Right atrium auricular region (tissue), 2 donors: ENCODE data around the gene FRMD4A. TPM values are rescaled to one million over a fixed set of nuclear protein-coding genes. Genes with fewer than 3 reads are reported as not detected.

ENCODE experiments used
- DNase-seq: peaks from one replicate; pipeline ENCODE4 v3.0.0-alpha.2; 2019; ENCODE audit warnings: low spot score
- H3K27ac ChIP-seq, 2 donors: fragments of 200-600 bp; sonication (generic); 1 replicate in 1 of 2; 2 replicates in 1 of 2; pipeline ENCODE4 v1.5.1; 2016 to 2019
- H3K27me3 ChIP-seq, 2 donors: fragments of 200-600 bp; sonication (generic); one replicate each; pipeline versions ENCODE4 v1.5.1 to v1.6.0; 2017 to 2019
- H3K36me3 ChIP-seq: fragments of 200-600 bp; sonication (generic); one replicate; pipeline ENCODE4 v1.5.1; 2016
- H3K4me1 ChIP-seq, 2 donors: fragments of 200-600 bp; sonication (generic); one replicate each; pipeline versions ENCODE4 v1.5.1 to v1.6.0; 2017 to 2019
- H3K4me3 ChIP-seq, 2 donors: fragments of 200-600 bp; sonication (generic); 1 replicate in 1 of 2; 2 replicates in 1 of 2; pipeline ENCODE4 v1.5.1; 2017 to 2019; ENCODE audit warnings: mild to moderate bottlenecking in 1 of 2, moderate library complexity in 1 of 2
- H3K9me3 ChIP-seq, 2 donors: fragments of 200-600 bp; sonication (generic); one replicate each; pipeline ENCODE4 v1.5.1; 2019
- CTCF ChIP-seq, 2 donors: fragments of 200-600 bp; sonication (generic); IDR thresholded peaks; one replicate each; pipeline ENCODE4 v1.5.1; 2019; ENCODE audit warnings: antibody characterized with exemption in 2 of 2
- total RNA-seq, 2 donors: library from RNA; depleted of rRNA; stranded (reverse); fragments of >200 nt; gene quantifications; one replicate each; pipeline ENCODE4 v1.1.0, GENCODE V29; 2016

FRMD4A gene
- total RNA-seq, 2 donors from 2014 or later = 15.9 to 22.9 TPM

- peak; percentile 65 for DNase-seq
- H3K9me3 ChIP-seq = no peaks in the 10 kb centered on the region
- H3K27ac ChIP-seq = no peak overlapping the region
- peaks cover 0 to 50% of the 10 kb centered on the region in 2 donors for H3K4me1 ChIP-seq
- H3K4me3 ChIP-seq = no peak overlapping the region
- H3K27me3 ChIP-seq = no peaks in the 10 kb centered on the region
- TF ChIP-seq CTCF (IDR thresholded peaks at IDR 0.05) = no peak
- peaks cover 6% of the 10 kb centered on the region for H3K36me3 ChIP-seq
These were observed 538.7 kb downstream of the FRMD4A start for GRCh38 chr10:13792006-13792405.

GRCh38 chr10:13791483-13791882, 539.2 kb downstream of the FRMD4A start:
- peaks cover 0 to 52% of the 10 kb centered on the region in 2 donors for H3K4me1 ChIP-seq

GRCh38 chr10:13790196-13790595, 540.5 kb downstream of the FRMD4A start:
- Histone ChIP-seq H3K27ac (peak overlapping the region in 1 of 2 donors; percentile 75), H3K4me1 (peaks cover 0 to 52% of the 10 kb centered on the region in 2 donors), H3K9me3 (no peaks in the 10 kb centered on the region), H3K36me3 (peaks cover 6% of the 10 kb centered on the region), H3K27me3 (no peaks in the 10 kb centered on the region), H3K4me3 (no peak overlapping the region)
- TF ChIP-seq CTCF (IDR thresholded peaks at IDR 0.05) = no peak
- no peak for DNase-seq

More at GRCh38 chr10:13791483-13791882, 539.2 kb downstream of the FRMD4A start:
- no peaks in the 10 kb centered on the region for H3K27me3 ChIP-seq
- no peak for TF ChIP-seq CTCF (IDR thresholded peaks at IDR 0.05)
- H3K4me3 ChIP-seq = no peak overlapping the region
- H3K9me3 ChIP-seq = no peaks in the 10 kb centered on the region
- no peak for DNase-seq
- H3K36me3 ChIP-seq = peaks cover 6% of the 10 kb centered on the region
- no peak overlapping the region for H3K27ac ChIP-seq

GRCh38 chr10:13789448-13789829, 541.3 kb downstream of the FRMD4A start:
- no peak for TF ChIP-seq CTCF (IDR thresholded peaks at IDR 0.05)
- DNase-seq = no peak
- Histone ChIP-seq H3K27ac (peak overlapping the region; percentile 70 to 75), H3K36me3 (peaks cover 2% of the 10 kb centered on the region), H3K27me3 (no peaks in the 10 kb centered on the region), H3K4me1 (peaks cover 0 to 52% of the 10 kb centered on the region in 2 donors), H3K9me3 (no peaks in the 10 kb centered on the region), H3K4me3 (no peak overlapping the region)

GRCh38 chr10:13788711-13789447, 541.8 kb downstream of the FRMD4A start:
- Histone ChIP-seq H3K36me3 (no peaks in the 10 kb centered on the region), H3K9me3 (no peaks in the 10 kb centered on the region), H3K27me3 (no peaks in the 10 kb centered on the region), H3K27ac (peak overlapping the region; percentile 70 to 75), H3K4me1 (peaks cover 0 to 52% of the 10 kb centered on the region in 2 donors), H3K4me3 (no peak overlapping the region)
- DNase-seq = peak; percentile 84
- TF ChIP-seq CTCF (IDR thresholded peaks at IDR 0.05) = no peak

GRCh38 chr10:13788320-13788600, 542.5 kb downstream of the FRMD4A start:
- DNase-seq = no peak
- H3K36me3 ChIP-seq = no peaks in the 10 kb centered on the region
- no peaks in the 10 kb centered on the region for H3K27me3 ChIP-seq
- H3K27ac ChIP-seq = peak overlapping the region; percentile 70 to 75
- peaks cover 0 to 52% of the 10 kb centered on the region in 2 donors for H3K4me1 ChIP-seq
- no peak for TF ChIP-seq CTCF (IDR thresholded peaks at IDR 0.05)
- H3K4me3 ChIP-seq = no peak overlapping the region
- no peaks in the 10 kb centered on the region for H3K9me3 ChIP-seq
